ENCODE results near the gene CRTAP. TPM values are rescaled to one million over a fixed set of nuclear protein-coding genes. Genes with fewer than 3 reads are reported as not detected.

Gene CRTAP
- total RNA-seq: 100 to 1,000 TPM; 234 to 469 (median 380) TPM

DNA sequence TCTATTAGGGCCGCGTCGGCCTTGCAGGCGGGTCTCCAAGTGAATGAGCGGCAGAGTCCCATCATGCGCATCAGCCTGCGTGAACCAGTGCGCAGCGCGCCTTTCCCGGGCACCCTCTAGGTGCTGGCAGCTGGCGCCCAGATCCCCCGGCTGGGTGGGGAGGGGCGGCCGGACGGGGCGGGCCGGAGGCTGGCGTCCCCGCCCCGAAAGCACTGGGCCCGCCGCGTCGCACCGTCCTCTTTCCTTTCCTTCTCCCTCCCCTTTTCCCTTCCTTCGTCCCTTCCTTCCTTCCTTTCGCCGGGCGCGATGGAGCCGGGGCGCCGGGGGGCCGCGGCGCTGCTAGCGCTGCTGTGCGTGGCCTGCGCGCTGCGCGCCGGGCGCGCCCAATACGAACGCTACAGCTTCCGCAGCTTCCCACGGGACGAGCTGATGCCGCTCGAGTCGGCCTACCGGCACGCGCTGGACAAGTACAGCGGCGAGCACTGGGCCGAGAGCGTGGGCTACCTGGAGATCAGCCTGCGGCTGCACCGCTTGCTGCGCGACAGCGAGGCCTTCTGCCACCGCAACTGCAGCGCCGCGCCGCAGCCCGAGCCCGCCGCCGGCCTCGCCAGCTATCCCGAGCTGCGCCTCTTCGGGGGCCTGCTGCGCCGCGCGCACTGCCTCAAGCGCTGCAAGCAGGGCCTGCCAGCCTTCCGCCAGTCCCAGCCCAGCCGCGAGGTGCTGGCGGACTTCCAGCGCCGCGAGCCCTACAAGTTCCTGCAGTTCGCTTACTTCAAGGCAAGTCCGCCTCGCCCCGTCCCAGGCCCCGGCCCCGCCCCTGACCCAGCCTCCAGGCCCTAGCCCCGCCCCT is at the start of gene CRTAP:
CRTAP (plus strand) TSS at position 243 of the 850 bp plus-strand sequence; CDS start at position 307, 64 bp downstream.
- TF ChIP-seq, protein P1, sequence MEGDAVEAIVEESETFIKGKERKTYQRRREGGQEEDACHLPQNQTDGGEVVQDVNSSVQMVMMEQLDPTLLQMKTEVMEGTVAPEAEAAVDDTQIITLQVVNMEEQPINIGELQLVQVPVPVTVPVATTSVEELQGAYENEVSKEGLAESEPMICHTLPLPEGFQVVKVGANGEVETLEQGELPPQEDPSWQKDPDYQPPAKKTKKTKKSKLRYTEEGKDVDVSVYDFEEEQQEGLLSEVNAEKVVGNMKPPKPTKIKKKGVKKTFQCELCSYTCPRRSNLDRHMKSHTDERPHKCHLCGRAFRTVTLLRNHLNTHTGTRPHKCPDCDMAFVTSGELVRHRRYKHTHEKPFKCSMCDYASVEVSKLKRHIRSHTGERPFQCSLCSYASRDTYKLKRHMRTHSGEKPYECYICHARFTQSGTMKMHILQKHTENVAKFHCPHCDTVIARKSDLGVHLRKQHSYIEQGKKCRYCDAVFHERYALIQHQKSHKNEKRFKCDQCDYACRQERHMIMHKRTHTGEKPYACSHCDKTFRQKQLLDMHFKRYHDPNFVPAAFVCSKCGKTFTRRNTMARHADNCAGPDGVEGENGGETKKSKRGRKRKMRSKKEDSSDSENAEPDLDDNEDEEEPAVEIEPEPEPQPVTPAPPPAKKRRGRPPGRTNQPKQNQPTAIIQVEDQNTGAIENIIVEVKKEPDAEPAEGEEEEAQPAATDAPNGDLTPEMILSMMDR (IDR thresholded peaks at IDR 0.05; ENCODE audit: low read depth): no peak

GRCh38 chr3:33064929-33065328 is 48.9 kb upstream of the CRTAP start:
- TF ChIP-seq, protein P1 (IDR thresholded peaks at IDR 0.05; ENCODE audit: low read depth): no peak

GRCh38 chr3:33067484-33067883 is 46.3 kb upstream of the CRTAP start:
- TF ChIP-seq, protein P1 (IDR thresholded peaks at IDR 0.05; ENCODE audit: low read depth): no peak

GRCh38 chr3:33071181-33071580 is 42.6 kb upstream of the CRTAP start:
- TF ChIP-seq, protein P1 (IDR thresholded peaks at IDR 0.05; ENCODE audit: low read depth): no peak

- TF ChIP-seq, protein P1 (IDR thresholded peaks at IDR 0.05; ENCODE audit: low read depth): no peak
Observed at GRCh38 chr3:33071946-33072345, 41.9 kb upstream of the CRTAP start.

- TF ChIP-seq, protein P1 (IDR thresholded peaks at IDR 0.05; ENCODE audit: low read depth): no peak
Observed at GRCh38 chr3:33074217-33075067, 39.4 kb upstream of the CRTAP start.

- TF ChIP-seq, protein P1 (IDR thresholded peaks at IDR 0.05; ENCODE audit: low read depth): no peak
Observed at GRCh38 chr3:33075995-33076394, 37.8 kb upstream of the CRTAP start.
